Nephron (organoid): Measurements from ENCODE around the gene SLC30A2.
A peak's percentile ranks its signal among the peaks of the same experiment; 100 is the strongest.

Source experiments
- H3K27ac Mint-ChIP-seq, 3 experiments: 2 replicates each; pipeline ENCODE4 v1.8.0; 2020; ENCODE audit warnings: mixed read lengths in 3 of 3, mild to moderate bottlenecking in 2 of 3, moderate library complexity in 1 of 3
- H3K27me3 Mint-ChIP-seq: 2 replicates; pipeline ENCODE4 v1.8.0; 2021; ENCODE audit warnings: low read depth, mild to moderate bottlenecking, moderate library complexity, mixed read lengths
- H3K36me3 Mint-ChIP-seq: 2 replicates; pipeline ENCODE4 v1.8.0; 2020; ENCODE audit warnings: low read depth, mixed read lengths
- H3K4me1 Mint-ChIP-seq: 2 replicates; pipeline ENCODE4 v1.8.0; 2020; ENCODE audit warnings: mixed read lengths
- H3K4me3 Mint-ChIP-seq, 3 experiments: 2 replicates each; pipeline ENCODE4 v1.8.0; 2020; ENCODE audit warnings: mild to moderate bottlenecking in 3 of 3, mixed read lengths in 3 of 3, moderate library complexity in 2 of 3
- H3K9me3 Mint-ChIP-seq: 2 replicates; pipeline ENCODE4 v1.8.0; 2020; ENCODE audit warnings: mixed read lengths
- TF ChIP-seq, protein P1 (sequence below), 3 experiments: fragments of 200-600 bp; sonication (generic); IDR thresholded peaks; one replicate each; pipeline ENCODE4 v1.5.0; 2021; ENCODE audit warnings: antibody characterized with exemption in 3 of 3; ENCODE audit not compliant: unreplicated experiment in 3 of 3

The SLC30A2 gene

DNA sequence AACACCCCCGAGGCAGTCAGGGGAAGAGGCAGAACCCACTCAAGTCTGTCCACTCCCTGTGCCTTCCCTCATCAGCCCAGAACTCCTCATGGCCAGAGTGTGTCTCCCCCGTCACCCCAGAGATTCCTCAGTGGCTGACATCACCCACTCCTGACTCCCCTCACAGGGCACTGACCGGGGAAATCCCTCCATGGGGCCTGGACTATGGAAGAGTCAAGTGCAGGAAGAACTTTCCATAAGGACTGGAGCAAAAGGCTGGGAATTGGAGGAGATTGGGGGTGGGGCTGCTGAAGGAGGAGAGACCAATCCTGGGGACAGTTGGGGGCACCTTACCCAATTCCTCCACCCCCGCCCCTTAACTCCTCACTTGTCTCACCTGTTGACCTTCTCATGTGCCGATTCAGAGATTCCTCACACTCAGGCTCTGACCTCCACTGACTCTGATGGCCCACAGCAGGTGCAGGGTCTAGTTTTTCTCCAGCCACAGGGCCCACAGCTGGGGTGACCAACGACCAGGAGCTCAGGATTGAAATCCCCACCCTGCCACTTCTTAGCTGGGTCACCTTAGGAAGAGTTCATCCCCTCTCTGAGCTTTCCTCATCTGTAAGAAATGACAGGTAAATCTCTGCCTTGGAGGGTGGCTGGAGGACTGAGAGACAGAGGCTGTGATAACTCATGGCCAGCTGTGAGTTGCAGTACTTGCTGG is 24.8 kb downstream of the SLC30A2 start:
- H3K36me3 Mint-ChIP-seq = no peaks in the 10 kb centered on the region
- H3K4me1 Mint-ChIP-seq = peaks cover 69% of the 10 kb centered on the region
- TF ChIP-seq, protein P1, sequence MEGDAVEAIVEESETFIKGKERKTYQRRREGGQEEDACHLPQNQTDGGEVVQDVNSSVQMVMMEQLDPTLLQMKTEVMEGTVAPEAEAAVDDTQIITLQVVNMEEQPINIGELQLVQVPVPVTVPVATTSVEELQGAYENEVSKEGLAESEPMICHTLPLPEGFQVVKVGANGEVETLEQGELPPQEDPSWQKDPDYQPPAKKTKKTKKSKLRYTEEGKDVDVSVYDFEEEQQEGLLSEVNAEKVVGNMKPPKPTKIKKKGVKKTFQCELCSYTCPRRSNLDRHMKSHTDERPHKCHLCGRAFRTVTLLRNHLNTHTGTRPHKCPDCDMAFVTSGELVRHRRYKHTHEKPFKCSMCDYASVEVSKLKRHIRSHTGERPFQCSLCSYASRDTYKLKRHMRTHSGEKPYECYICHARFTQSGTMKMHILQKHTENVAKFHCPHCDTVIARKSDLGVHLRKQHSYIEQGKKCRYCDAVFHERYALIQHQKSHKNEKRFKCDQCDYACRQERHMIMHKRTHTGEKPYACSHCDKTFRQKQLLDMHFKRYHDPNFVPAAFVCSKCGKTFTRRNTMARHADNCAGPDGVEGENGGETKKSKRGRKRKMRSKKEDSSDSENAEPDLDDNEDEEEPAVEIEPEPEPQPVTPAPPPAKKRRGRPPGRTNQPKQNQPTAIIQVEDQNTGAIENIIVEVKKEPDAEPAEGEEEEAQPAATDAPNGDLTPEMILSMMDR (IDR thresholded peaks at IDR 0.05; ENCODE audit: unreplicated experiment in 3 of 3) = no peak
- H3K27me3 Mint-ChIP-seq = peaks cover 5% of the 10 kb centered on the region
- H3K27ac Mint-ChIP-seq = peak overlapping the region; percentile 39 to 71 (median 54)
- H3K9me3 Mint-ChIP-seq = no peaks in the 10 kb centered on the region
- peak overlapping the region; percentile 81 to 83 (median 82) for H3K4me3 Mint-ChIP-seq

DNA sequence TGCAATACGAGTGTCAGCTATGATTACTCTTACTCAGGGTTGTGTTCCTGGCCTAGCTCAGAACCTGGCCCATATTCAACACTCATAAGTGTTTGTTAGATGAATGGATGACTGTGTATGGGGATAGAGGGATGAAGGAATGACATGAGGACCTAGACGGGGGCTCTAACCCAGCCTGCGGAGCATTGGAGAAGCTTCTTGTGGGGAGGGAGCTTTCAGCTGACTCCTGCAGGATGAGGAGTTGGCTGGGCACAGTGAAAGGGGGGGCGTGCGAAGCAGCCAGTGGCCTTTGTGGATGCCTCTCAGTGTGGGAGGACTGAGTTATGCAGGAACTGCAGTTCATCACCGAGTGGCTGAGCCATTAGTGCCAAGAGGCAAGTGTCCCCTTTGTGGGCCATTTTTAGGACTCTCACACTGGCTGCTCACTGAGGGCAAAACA is 25.6 kb downstream of the SLC30A2 start:
- Mint-ChIP-seq H3K4me1 (peaks cover 65% of the 10 kb centered on the region), H3K27ac (peak overlapping the region; percentile 25 to 68 (median 63)), H3K27me3 (peaks cover 5% of the 10 kb centered on the region), H3K36me3 (no peaks in the 10 kb centered on the region), H3K4me3 (peak overlapping the region; percentile 37 to 53 (median 46)), H3K9me3 (no peaks in the 10 kb centered on the region)
- TF ChIP-seq, protein P1 (IDR thresholded peaks at IDR 0.05; ENCODE audit: unreplicated experiment in 3 of 3) = no peak

DNA sequence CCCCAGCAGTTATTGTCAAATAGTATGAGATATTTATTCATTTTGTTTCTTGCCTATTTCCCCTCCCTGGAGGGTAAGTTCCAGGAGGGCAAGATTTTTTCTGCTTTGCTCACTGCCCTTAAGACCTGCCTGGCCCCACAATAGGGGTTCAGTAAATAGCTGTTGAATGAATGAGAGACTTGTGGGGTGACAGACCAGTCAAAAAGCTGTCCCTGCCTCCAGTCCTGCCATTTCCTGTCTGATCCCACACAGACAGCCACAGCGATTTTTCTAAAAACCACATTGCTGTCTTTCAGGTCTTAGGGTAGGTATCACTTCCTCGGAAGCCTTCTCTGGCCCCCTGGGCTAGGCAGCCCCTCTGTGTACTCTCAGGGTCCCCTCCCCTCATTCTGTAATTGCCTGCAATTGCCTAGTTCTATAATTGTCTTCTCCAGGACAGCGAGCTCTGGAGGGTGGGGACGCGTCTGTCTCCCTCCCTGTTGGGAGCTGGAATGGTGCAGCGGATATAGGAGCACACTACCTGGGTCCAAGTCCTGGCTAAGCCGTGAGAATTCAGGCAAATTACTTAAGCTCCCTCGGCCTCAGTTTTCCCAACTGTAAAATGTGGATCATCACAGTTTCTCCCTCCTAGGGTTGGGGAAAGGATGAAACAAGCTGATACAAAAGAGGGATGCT is 26.1 kb downstream of the SLC30A2 start:
- Mint-ChIP-seq H3K9me3 (no peaks in the 10 kb centered on the region), H3K36me3 (no peaks in the 10 kb centered on the region), H3K4me3 (peak overlapping the region in 1 of 3 experiments; percentile 53), H3K4me1 (peaks cover 65% of the 10 kb centered on the region), H3K27ac (peak overlapping the region; percentile 25 to 68 (median 63)), H3K27me3 (peaks cover 5% of the 10 kb centered on the region)
- TF ChIP-seq, protein P1 (IDR thresholded peaks at IDR 0.05; ENCODE audit: unreplicated experiment in 3 of 3) = no peak

DNA sequence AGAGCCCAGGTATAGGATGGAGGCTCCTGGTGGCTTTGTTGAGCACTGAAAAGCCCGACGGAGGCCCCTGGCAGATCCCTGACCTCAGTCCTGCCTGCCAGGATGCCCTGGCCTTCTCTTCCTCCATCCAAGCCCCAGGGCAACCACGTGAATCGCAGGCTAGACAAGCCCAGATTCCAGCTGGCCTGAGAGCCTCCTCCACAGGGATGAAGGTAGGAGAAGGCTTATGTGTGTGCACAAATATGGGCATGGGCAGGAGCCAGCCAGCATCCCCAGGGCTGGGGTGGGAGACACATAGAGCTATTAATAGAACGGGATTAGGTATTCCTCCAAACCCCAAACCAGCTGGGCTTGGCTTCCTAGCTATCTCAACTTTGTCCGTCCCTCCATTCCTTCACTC is 28.3 kb downstream of the SLC30A2 start:
- peaks cover 5% of the 10 kb centered on the region for H3K27me3 Mint-ChIP-seq
- TF ChIP-seq, protein P1 (IDR thresholded peaks at IDR 0.05; ENCODE audit: unreplicated experiment in 3 of 3) = no peak

DNA sequence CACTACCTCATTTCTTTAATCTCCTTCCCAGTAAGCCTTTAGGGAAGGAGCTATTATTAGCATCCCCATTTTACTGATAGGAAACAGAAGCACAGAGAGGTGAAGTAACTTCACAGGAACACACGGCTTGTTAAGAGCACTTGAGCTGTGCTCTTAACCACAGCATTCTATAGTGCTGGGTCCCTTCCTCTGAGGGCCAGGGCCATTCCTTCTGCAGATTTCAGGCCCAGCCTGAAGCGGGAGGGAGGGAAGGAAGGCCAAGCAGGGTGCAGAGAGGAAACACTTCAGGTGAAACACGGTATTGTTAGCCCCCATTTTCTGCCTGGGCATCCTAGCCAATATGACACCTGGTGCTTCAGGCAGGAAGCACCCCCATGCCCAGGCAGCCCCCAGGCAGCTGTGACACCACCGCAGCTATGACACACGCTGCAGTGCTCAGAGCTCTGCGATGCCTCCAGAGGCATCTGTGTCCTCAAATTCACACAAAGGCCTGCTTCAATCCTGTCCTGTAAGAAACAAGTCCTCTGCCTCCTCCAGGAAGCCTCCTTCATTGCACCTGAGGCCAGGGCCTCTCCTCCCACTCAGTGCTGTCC is 28.9 kb downstream of the SLC30A2 start:
- no peaks in the 10 kb centered on the region for H3K36me3 Mint-ChIP-seq
- peaks cover 5% of the 10 kb centered on the region for H3K27me3 Mint-ChIP-seq
- TF ChIP-seq, protein P1 (IDR thresholded peaks at IDR 0.05; ENCODE audit: unreplicated experiment in 3 of 3) = no peak
- no peaks in the 10 kb centered on the region for H3K9me3 Mint-ChIP-seq
- H3K27ac Mint-ChIP-seq = peak overlapping the region in 2 of 3 experiments; percentile 25 to 42
- peaks cover 53% of the 10 kb centered on the region for H3K4me1 Mint-ChIP-seq
- no peak overlapping the region for H3K4me3 Mint-ChIP-seq

More for the DNA sequence above, 28.3 kb downstream of the SLC30A2 start:
- H3K4me1 Mint-ChIP-seq = peaks cover 52% of the 10 kb centered on the region
- no peaks in the 10 kb centered on the region for H3K9me3 Mint-ChIP-seq
- H3K36me3 Mint-ChIP-seq = no peaks in the 10 kb centered on the region
- H3K4me3 Mint-ChIP-seq = no peak overlapping the region
- H3K27ac Mint-ChIP-seq = no peak overlapping the region
